Spleen (tissue), 11 donors: ENCODE data around the gene TOP1. TPM values are rescaled to one million over a fixed set of nuclear protein-coding genes. Genes with fewer than 3 reads are reported as not detected.

Source experiments
- DNase-seq: peaks from one replicate; pipeline ENCODE4 v3.0.0-alpha.2; 2020
- H3K27ac ChIP-seq, 8 donors: fragments of 200-600 bp; sonication (generic) in 7 of 8; 1 replicate in 4 of 8; 2 replicates in 4 of 8; pipeline versions ENCODE4 v1.5.0 to v1.8.0; 2016 to 2021; ENCODE audit warnings: inconsistent platforms in 4 of 8, mild to moderate bottlenecking in 4 of 8, moderate library complexity in 1 of 8
- H3K27me3 ChIP-seq, 7 donors: fragments of 200-600 bp; sonication (generic) in 6 of 7; replicated peaks in 1 of 7; 1 replicate in 4 of 7; 2 replicates in 3 of 7; pipeline versions ENCODE4 v1.5.0 to v1.8.0; 2016 to 2021; ENCODE audit warnings: inconsistent platforms in 3 of 7, mild to moderate bottlenecking in 1 of 7
- H3K36me3 ChIP-seq, 6 donors: fragments of 200-600 bp; sonication (generic) in 5 of 6; 1 replicate in 4 of 6; 2 replicates in 2 of 6; pipeline versions ENCODE4 v1.5.0 to v1.8.0; 2016 to 2021; ENCODE audit warnings: inconsistent platforms in 2 of 6
- H3K4me1 ChIP-seq, 6 donors: fragments of 200-600 bp; sonication (generic) in 5 of 6; 1 replicate in 3 of 6; 2 replicates in 3 of 6; pipeline versions ENCODE4 v1.5.0 to v1.8.0; 2016 to 2021; ENCODE audit warnings: inconsistent platforms in 3 of 6
- H3K4me3 ChIP-seq, 8 donors: fragments of 200-600 bp; sonication (generic) in 7 of 8; 1 replicate in 4 of 8; 2 replicates in 4 of 8; pipeline versions ENCODE4 v1.5.0 to v1.8.0; 2016 to 2021; ENCODE audit warnings: inconsistent platforms in 4 of 8, mild to moderate bottlenecking in 4 of 8, moderate library complexity in 2 of 8
- H3K9me3 ChIP-seq, 8 donors: fragments of 200-600 bp; sonication (generic) in 7 of 8; 1 replicate in 4 of 8; 2 replicates in 4 of 8; pipeline versions ENCODE4 v1.5.0 to v1.8.0; 2016 to 2021; ENCODE audit warnings: inconsistent platforms in 4 of 8
- CTCF ChIP-seq, 11 experiments: fragments of 200-600 bp in 7 of 11; fragments of 450-650 bp in 4 of 11; sonication (generic) in 4 of 11; IDR thresholded peaks in 8 of 11; conservative IDR thresholded peaks in 3 of 11; 1 replicate in 7 of 11; 2 replicates in 4 of 11; pipeline versions ENCODE4 v1.4.0 to v1.8.0; 2016 to 2021; ENCODE audit warnings: antibody characterized with exemption in 11 of 11, inconsistent platforms in 4 of 11, mild to moderate bottlenecking in 1 of 11
- POLR2A ChIP-seq, 3 donors: fragments of 450-650 bp; IDR thresholded peaks; one replicate each; pipeline ENCODE4 v1.5.1; 2017; ENCODE audit warnings: antibody characterized with exemption in 3 of 3, mild to moderate bottlenecking in 1 of 3
- POLR2AphosphoS5 ChIP-seq, 3 donors: sonication (generic); formaldehyde crosslinking; IDR thresholded peaks; one replicate each; pipeline ENCODE4 v1.5.1; 2017; ENCODE audit warnings: antibody characterized with exemption in 3 of 3
- WGBS, 5 donors: extraction: QIAGEN DNeasy Blood & Tissue Kit in 3 of 5; methylation state at CpG; one replicate each; pipeline versions ENCODE4 v1.1.5 to v1.1.7; 2013 to 2018; 5-methylcytosine and 5-hydroxymethylcytosine counted together
- intact Hi-C: fragments of 100-400 bp; cut with DNase I; formaldehyde crosslinking; loops from one replicate; pipeline ENCODE4 v1.15.0; 2023; ENCODE audit warnings: low total_unique reads
- polyA plus RNA-seq, 3 donors: library from polyadenylated mRNA; stranded (reverse); fragments of 200-250 nt; gene quantifications; one replicate each; pipeline ENCODE4 v1.2.1, GENCODE V29; 2013
- total RNA-seq, 7 donors: library from RNA; depleted of rRNA in 3 of 7; stranded (reverse); fragments of >200 nt in 3 of 7; fragmentation: NEBNext Ultra II Directional in 4 of 7; extraction: Animal tissue kit (Norgen Biotek cat#: 25700) in 4 of 7; gene quantifications; one replicate each; pipeline versions ENCODE4 v1.1.0 to v1.2.1, GENCODE V29; 2016 to 2021
- donor health status: healthy with polysubstance abuse.
- donor health status: DM: no; HTN: no; CAD: no; lungs with moderate emphysema.
- donor health status: DM: no; HTN: no; CAD: no.
- donor health status: Bipolar disorder and iron deficiency.
- donor health status: healthy.
- donor health status: DM: no; HTN: no; CAD: no.
- donor health status: DM: yes; HTN: yes; CAD: no.

Gene TOP1
- total and polyA plus RNA-seq, 10 donors: 20.7 to 74.6 (median 44.8) TPM

- TF ChIP-seq POLR2A (IDR thresholded peaks at IDR 0.05): no peak
- TF ChIP-seq CTCF (IDR thresholded peaks at IDR 0.05 in 8 of 11, conservative IDR thresholded peaks at IDR 0.05 in 3 of 11): no peak
- intact Hi-C loops: no loop called here
- 91 to 96% (median 93%) methylated on average over 3 of the region's 3 CpGs for WGBS, 5 donors
- Histone ChIP-seq H3K4me1 (peaks cover 0 to 26% (median 3%) of the 10 kb centered on the region in 6 donors), H3K4me3 (no peak overlapping the region), H3K9me3 (no peaks in the 10 kb centered on the region), H3K36me3 (peaks cover 3 to 98% (median 61%) of the 10 kb centered on the region in 6 donors), H3K27ac (no peak overlapping the region), H3K27me3 (no peaks in the 10 kb centered on the region)
- no peak for DNase-seq
Observed at GRCh38 chr20:41087777-41088176, 59.2 kb downstream of the TOP1 start.

GRCh38 chr20:41089555-41089954, 60.9 kb downstream of the TOP1 start:
- Histone ChIP-seq H3K27ac (no peak overlapping the region), H3K9me3 (no peaks in the 10 kb centered on the region), H3K36me3 (peaks cover 0 to 98% (median 67%) of the 10 kb centered on the region in 6 donors), H3K27me3 (no peaks in the 10 kb centered on the region), H3K4me1 (peaks cover 0 to 32% (median 5%) of the 10 kb centered on the region in 6 donors), H3K4me3 (no peak overlapping the region)
- no peak for DNase-seq
- WGBS, 5 donors: 80 to 90% (median 88%) methylated on average over 3 of the region's 3 CpGs
- no peak for TF ChIP-seq POLR2AphosphoS5 (IDR thresholded peaks at IDR 0.05)
- no peak for TF ChIP-seq POLR2A (IDR thresholded peaks at IDR 0.05)
- no peak for TF ChIP-seq CTCF (IDR thresholded peaks at IDR 0.05 in 8 of 11, conservative IDR thresholded peaks at IDR 0.05 in 3 of 11)
- intact Hi-C loops: no loop called here

- DNase-seq: no peak
- H3K27me3 ChIP-seq: no peaks in the 10 kb centered on the region
- intact Hi-C loops: no loop called here
- H3K9me3 ChIP-seq: no peaks in the 10 kb centered on the region
- H3K4me3 ChIP-seq: no peak overlapping the region
- peaks cover 0 to 96% (median 62%) of the 10 kb centered on the region in 6 donors for H3K36me3 ChIP-seq
- H3K4me1 ChIP-seq: peaks cover 0 to 27% (median 5%) of the 10 kb centered on the region in 6 donors
- 89 to 97% (median 91%) methylated on average over 4 of the region's 4 CpGs for WGBS, 5 donors
- no peak overlapping the region for H3K27ac ChIP-seq
- TF ChIP-seq POLR2AphosphoS5 (IDR thresholded peaks at IDR 0.05) (no peak), POLR2A (IDR thresholded peaks at IDR 0.05) (no peak), CTCF (IDR thresholded peaks at IDR 0.05 in 8 of 11, conservative IDR thresholded peaks at IDR 0.05 in 3 of 11) (no peak)
Observed at GRCh38 chr20:41091927-41092326, 63.3 kb downstream of the TOP1 start.

- Histone ChIP-seq H3K9me3 (no peaks in the 10 kb centered on the region), H3K4me1 (peaks cover 0 to 18% (median 5%) of the 10 kb centered on the region in 6 donors), H3K27me3 (no peaks in the 10 kb centered on the region), H3K36me3 (peaks cover 0 to 96% (median 73%) of the 10 kb centered on the region in 6 donors), H3K4me3 (no peak overlapping the region), H3K27ac (peak overlapping the region in 3 of 8 donors; percentile 13 to 36 (median 22))
- TF ChIP-seq POLR2A (IDR thresholded peaks at IDR 0.05) (no peak), POLR2AphosphoS5 (IDR thresholded peaks at IDR 0.05) (no peak), CTCF (IDR thresholded peaks at IDR 0.05 in 8 of 11, conservative IDR thresholded peaks at IDR 0.05 in 3 of 11) (no peak)
- no peak for DNase-seq
- intact Hi-C loops: loop anchor here (2.0 kb wide), 1 partner anchor 126 kb away; no protein-coding TSS in a partner anchor
- WGBS, 5 donors: 93 to 99% (median 99%) methylated on average over 2 of the region's 2 CpGs
Observed at GRCh38 chr20:41094353-41095055, 65.9 kb downstream of the TOP1 start.
